22Rv1 (cell line): ENCODE measurements around the gene AP1M2.
A peak's percentile ranks its signal among the peaks of the same experiment; 100 is the strongest.

ENCODE experiments used
- H3K27ac ChIP-seq: fragments of 450-650 bp; 2 replicates; pipeline ENCODE4 v1.5.1; 2017
- ZFX ChIP-seq: fragments of 450-650 bp; IDR thresholded peaks from 2 replicates; pipeline ENCODE4 v1.6.1; 2017; ENCODE audit warnings: antibody characterized with exemption, borderline replicate concordance
- TF ChIP-seq, protein P1 (sequence below): fragments of 450-650 bp; IDR thresholded peaks from 2 replicates; pipeline ENCODE4 v1.5.1; 2017; ENCODE audit warnings: mild to moderate bottlenecking

Gene AP1M2

DNA sequence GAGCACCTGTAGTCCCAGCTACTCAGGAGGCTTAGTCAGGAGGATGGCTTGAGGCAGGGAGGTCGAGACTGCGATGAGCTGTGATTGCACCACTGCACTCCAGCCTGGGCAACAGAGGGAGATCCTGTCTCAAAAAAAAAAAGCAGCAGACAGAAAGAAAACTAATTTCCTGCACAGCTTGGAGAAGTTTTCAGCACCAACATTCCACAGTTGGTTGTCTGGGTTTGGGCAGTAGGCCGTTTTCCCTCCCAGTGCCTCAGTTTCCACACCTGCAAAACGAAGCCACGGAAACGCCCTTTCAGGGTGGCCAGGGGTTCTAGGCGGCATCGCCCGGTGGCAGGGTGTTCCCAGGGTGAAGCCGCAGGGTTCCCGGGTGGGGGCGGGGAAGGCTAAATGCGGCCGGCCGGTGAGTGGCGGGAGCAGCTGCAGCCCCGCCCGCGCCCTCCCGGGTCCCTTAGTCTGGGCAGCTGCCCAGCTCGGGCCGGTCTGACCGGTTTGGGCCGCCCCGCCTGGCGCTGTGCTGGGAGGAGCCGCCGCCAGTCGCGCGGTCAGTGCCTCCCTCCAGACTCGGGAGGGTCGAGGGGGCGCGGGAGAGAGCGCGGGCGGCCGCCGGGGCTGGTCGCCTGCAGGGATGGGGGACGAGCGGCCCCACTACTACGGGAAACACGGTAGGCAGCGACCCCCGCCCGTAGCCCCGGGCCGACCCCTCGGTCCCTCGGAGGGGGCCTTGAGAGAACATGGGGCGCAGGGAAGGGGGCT is 38.1 kb upstream of the AP1M2 start, which contains the start of gene SLC44A2:
TSS of gene SLC44A2 (plus strand) at position 551 of the 759 bp plus-strand sequence. CDS start at position 632, 81 bp downstream.
- TF ChIP-seq, protein P1, sequence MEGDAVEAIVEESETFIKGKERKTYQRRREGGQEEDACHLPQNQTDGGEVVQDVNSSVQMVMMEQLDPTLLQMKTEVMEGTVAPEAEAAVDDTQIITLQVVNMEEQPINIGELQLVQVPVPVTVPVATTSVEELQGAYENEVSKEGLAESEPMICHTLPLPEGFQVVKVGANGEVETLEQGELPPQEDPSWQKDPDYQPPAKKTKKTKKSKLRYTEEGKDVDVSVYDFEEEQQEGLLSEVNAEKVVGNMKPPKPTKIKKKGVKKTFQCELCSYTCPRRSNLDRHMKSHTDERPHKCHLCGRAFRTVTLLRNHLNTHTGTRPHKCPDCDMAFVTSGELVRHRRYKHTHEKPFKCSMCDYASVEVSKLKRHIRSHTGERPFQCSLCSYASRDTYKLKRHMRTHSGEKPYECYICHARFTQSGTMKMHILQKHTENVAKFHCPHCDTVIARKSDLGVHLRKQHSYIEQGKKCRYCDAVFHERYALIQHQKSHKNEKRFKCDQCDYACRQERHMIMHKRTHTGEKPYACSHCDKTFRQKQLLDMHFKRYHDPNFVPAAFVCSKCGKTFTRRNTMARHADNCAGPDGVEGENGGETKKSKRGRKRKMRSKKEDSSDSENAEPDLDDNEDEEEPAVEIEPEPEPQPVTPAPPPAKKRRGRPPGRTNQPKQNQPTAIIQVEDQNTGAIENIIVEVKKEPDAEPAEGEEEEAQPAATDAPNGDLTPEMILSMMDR = no peak
- TF ChIP-seq ZFX = no peak
- H3K27ac ChIP-seq = peak within 1 kb of the TSS; percentile 92

DNA sequence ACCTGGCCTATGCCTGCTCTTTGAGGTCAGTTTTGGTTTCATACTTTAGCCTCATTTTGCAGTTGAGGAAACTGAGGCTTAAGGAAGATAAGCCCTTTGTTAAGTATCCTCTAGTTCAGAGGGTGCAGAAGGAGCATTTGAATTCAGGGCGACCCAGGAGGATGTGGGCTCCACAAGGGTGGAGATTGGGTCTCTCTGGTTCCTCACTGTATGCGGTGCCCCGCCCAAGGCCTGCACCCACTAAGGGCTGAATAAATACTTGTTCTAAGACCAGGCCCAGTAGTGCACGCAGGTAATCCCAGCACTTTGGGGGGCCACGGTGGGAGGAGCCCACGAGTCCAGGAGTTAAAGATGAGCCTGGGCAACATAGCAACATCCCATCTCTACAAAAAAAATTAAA is 37.5 kb upstream of the AP1M2 start:
- H3K27ac ChIP-seq = peak overlapping the region; percentile 92
- TF ChIP-seq, protein P1 = no peak
- TF ChIP-seq ZFX = no peak

DNA sequence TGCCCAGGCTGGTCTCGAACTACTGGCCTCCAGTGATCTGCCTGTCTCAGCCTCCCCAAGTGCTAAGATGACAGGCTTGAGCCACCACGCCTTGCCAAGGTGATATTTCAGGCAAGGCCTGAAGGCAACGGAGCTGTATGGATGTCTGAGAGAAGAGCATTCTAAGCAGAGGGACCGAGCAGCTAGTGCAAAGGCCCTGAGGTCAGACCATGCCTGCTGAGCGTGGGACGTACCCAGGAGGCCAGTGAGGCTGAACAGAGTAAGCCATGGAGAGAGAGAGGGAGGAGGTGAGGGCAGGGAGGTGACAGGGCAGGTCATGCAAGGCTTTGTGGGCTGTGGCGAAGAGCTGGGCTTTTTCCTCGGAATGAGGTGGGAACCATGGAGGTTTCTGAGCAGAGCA is 34.9 kb upstream of the AP1M2 start:
- no peak overlapping the region for H3K27ac ChIP-seq
- no peak for TF ChIP-seq ZFX
- TF ChIP-seq, protein P1 = no peak

DNA sequence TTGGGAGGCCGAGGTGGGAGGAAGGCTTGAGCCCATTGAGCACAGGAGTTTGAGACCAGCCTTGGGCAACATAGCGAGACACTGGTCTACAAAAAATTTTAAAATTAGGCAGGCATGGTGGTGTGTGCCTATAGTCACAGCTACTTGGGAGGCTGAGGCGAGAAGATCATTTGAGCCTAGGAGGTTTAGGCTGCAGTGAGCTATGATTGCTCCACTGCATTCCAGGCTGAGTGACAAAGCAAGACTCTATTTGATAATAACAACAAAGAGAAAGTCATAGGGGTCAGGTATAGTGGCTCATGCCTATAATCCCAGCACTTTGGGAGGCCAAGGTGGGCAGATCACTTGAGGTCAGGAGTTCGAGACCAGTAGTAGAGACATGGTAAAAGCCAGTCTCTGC is 33.7 kb upstream of the AP1M2 start:
- TF ChIP-seq ZFX = no peak
- TF ChIP-seq, protein P1 = no peak

DNA sequence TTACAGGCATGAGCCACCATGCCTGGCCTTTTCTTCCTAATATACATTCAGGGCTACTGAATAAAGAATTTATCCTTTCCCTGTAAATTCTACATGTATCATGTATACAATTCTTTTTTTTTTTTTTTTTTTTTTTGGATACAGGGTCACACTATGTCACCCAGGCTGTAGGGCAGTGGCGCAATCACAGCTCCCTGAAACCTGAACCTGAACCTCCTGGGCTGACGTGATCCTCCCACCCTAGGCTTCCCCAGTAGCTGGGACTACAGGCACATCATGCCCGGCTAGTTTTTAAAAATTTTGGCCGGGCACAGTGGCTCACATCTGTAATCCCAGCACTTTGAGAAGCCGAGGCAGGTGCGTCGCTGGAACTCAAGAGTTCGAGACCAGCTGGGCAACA is 31.7 kb upstream of the AP1M2 start:
- no peak overlapping the region for H3K27ac ChIP-seq
- TF ChIP-seq, protein P1 = no peak
- no peak for TF ChIP-seq ZFX

More for the DNA sequence above, 33.7 kb upstream of the AP1M2 start:
- H3K27ac ChIP-seq = no peak overlapping the region

DNA sequence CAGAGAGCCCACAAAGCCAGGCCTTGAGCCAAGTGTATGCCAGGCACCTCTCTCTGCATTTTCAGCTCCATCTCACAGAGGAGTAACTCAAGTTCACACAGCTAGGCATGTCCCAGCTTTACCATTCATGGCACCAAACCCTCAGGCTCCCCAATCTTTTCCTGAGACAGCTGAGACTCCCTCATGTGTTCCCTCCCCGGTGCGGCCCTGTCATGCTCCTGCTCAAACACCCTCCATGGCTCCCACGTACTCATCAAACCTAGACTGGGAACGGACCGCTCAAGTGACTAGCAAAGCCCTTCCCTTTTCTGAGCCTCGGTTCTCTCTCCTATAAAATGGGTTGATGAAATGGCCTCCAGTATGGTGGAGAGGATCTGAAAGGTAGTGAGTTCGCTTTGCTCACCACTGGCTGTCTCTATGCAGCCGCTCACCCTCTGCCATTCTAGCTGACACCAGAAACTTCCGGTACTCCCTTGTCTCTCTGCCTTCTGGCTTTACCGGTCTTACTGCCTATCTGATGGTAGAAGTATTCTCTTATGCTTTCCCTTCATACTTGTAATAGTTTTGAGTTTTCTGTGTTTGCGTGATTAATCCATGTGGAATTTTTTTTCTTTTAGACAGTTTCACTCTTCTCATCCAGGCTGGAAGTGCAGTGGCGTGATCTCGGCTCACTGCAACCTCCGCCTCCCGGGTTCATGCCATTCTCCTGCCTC is 30.5 kb upstream of the AP1M2 start:
- H3K27ac ChIP-seq = no peak overlapping the region

More for the DNA sequence above, 30.5 kb upstream of the AP1M2 start:
- no peak for TF ChIP-seq ZFX
- TF ChIP-seq, protein P1 = no peak
